Neural cell (in vitro differentiated cells): ENCODE measurements around the gene RRAS2. TPM values are rescaled to one million over a fixed set of nuclear protein-coding genes. Genes with fewer than 3 reads are reported as not detected.

Experiments
- H2AFZ ChIP-seq: fragments of 200-600, 300-800 bp; sonication (generic), shearing (Covaris generic); 2 replicates; pipeline ENCODE4 v1.6.0; 2014; ENCODE audit warnings: low read depth, mild to moderate bottlenecking, antibody characterized with exemption, low read length, moderate library complexity
- H3F3A ChIP-seq: fragments of 200-600 bp; shearing (Covaris generic); 2 replicates; pipeline ENCODE4 v1.6.1; 2016; ENCODE audit warnings: mild to moderate bottlenecking, moderate library complexity, mixed read lengths, antibody characterized with exemption, low read length; ENCODE audit not compliant: insufficient read depth, poor library complexity, severe bottlenecking
- H3K27ac ChIP-seq: fragments of 200-600, 300-800 bp; sonication (generic), shearing (Covaris generic); 2 replicates; pipeline ENCODE4 v1.5.1; 2014; ENCODE audit warnings: mild to moderate bottlenecking, low read length, moderate library complexity
- H3K27me3 ChIP-seq: fragments of 300-800, 200-600 bp; sonication (generic), shearing (Covaris generic); 2 replicates; pipeline ENCODE4 v1.6.0; 2014; ENCODE audit warnings: mild to moderate bottlenecking, low read depth, low read length, moderate library complexity; ENCODE audit not compliant: insufficient read depth
- H3K36me3 ChIP-seq: fragments of 300-800, 200-600 bp; sonication (generic), shearing (Covaris generic); 2 replicates; pipeline ENCODE4 v1.5.1; 2014; ENCODE audit warnings: mild to moderate bottlenecking, antibody characterized with exemption, low read length, moderate library complexity; ENCODE audit not compliant: insufficient read depth
- H3K4me2 ChIP-seq: fragments of 300-800, 200-600 bp; sonication (generic), shearing (Covaris generic); 2 replicates; pipeline ENCODE4 v1.6.0; 2014; ENCODE audit warnings: mild to moderate bottlenecking, low read length
- H3K4me3 ChIP-seq: fragments of 300-800, 200-600 bp; sonication (generic), shearing (Covaris generic); 2 replicates; pipeline ENCODE4 v1.5.1; 2014; ENCODE audit warnings: mild to moderate bottlenecking, low read length, moderate library complexity
- H3K79me2 ChIP-seq: fragments of 200-600 bp; shearing (Covaris generic); replicated peaks from 2 replicates; pipeline ENCODE4 v1.6.0; 2014; ENCODE audit warnings: mild to moderate bottlenecking, low read length, moderate library complexity; ENCODE audit not compliant: insufficient read depth
- H3K9ac ChIP-seq: fragments of 300-800, 200-600 bp; sonication (generic), shearing (Covaris generic); 2 replicates; pipeline ENCODE4 v1.6.1; 2016; ENCODE audit warnings: mild to moderate bottlenecking, low read length, mixed read lengths
- H3K9me2 ChIP-seq: fragments of 200-600 bp; shearing (Covaris generic); 2 replicates; pipeline ENCODE4 v1.6.1; 2016; ENCODE audit warnings: mild to moderate bottlenecking, low read length, mixed read lengths; ENCODE audit not compliant: insufficient read depth
- H3K9me3 ChIP-seq: fragments of 200-600, 300-800 bp; sonication (generic), shearing (Covaris generic); 2 replicates; pipeline ENCODE4 v1.6.1; 2016; ENCODE audit warnings: mild to moderate bottlenecking, mixed run types, low read length, moderate library complexity, mixed read lengths
- H4K20me1 ChIP-seq: fragments of 200-600 bp; shearing (Covaris generic); 2 replicates; pipeline ENCODE4 v1.6.1; 2016; ENCODE audit warnings: mild to moderate bottlenecking, mixed run types; ENCODE audit not compliant: insufficient read depth
- EP300 ChIP-seq: fragments of 450-650 bp; conservative IDR thresholded peaks from 2 replicates; pipeline ENCODE4 v1.6.1; 2014; ENCODE audit warnings: antibody characterized with exemption, mild to moderate bottlenecking, moderate library complexity; ENCODE audit not compliant: poor library complexity, severe bottlenecking
- EZH2 ChIP-seq: fragments of 200-600, 300-800 bp; shearing (Covaris generic), sonication (generic); IDR thresholded peaks from 2 replicates; pipeline ENCODE4 v1.6.1; 2014; ENCODE audit warnings: antibody characterized with exemption, low read length, borderline replicate concordance, mild to moderate bottlenecking; ENCODE audit not compliant: insufficient read depth, poor library complexity, severe bottlenecking
- MXI1 ChIP-seq: fragments of 450-650 bp; conservative IDR thresholded peaks from 2 replicates; pipeline ENCODE4 v1.6.1; 2014; ENCODE audit warnings: antibody characterized with exemption, mild to moderate bottlenecking; ENCODE audit not compliant: poor library complexity, severe bottlenecking
- POLR2AphosphoS5 ChIP-seq: IDR thresholded peaks from 2 replicates; pipeline ENCODE4 v1.6.1; 2012
- RAD21 ChIP-seq: fragments of 450-650 bp; conservative IDR thresholded peaks from 2 replicates; pipeline ENCODE4 v1.6.1; 2014; ENCODE audit warnings: antibody characterized with exemption, mild to moderate bottlenecking, moderate library complexity
- REST ChIP-seq: IDR thresholded peaks from 2 replicates; pipeline ENCODE4 v1.6.1; 2012; ENCODE audit warnings: borderline replicate concordance
- SMC3 ChIP-seq: fragments of 450-650 bp; conservative IDR thresholded peaks from 2 replicates; pipeline ENCODE4 v1.6.1; 2014; ENCODE audit warnings: antibody characterized with exemption, mild to moderate bottlenecking, moderate library complexity; ENCODE audit not compliant: poor library complexity
- TAF1 ChIP-seq: IDR thresholded peaks from 2 replicates; pipeline ENCODE4 v1.6.1; 2012; ENCODE audit warnings: low read depth
- polyA plus RNA-seq: library from polyadenylated mRNA; depleted of rRNA; stranded (reverse); fragments of >200 nt; gene quantifications from 2 replicates; pipeline ENCODE4 v1.2.3, GENCODE V29; 2014
- TF ChIP-seq, protein P1 (sequence below): fragments of 450-650 bp; IDR thresholded peaks from 2 replicates; pipeline ENCODE4 v1.5.1; 2014; ENCODE audit warnings: antibody characterized with exemption, mild to moderate bottlenecking, moderate library complexity; ENCODE audit not compliant: poor library complexity, severe bottlenecking

RRAS2 gene
- polyA plus RNA-seq, 1 donor from 2014 or later = 47.3 TPM

DNA sequence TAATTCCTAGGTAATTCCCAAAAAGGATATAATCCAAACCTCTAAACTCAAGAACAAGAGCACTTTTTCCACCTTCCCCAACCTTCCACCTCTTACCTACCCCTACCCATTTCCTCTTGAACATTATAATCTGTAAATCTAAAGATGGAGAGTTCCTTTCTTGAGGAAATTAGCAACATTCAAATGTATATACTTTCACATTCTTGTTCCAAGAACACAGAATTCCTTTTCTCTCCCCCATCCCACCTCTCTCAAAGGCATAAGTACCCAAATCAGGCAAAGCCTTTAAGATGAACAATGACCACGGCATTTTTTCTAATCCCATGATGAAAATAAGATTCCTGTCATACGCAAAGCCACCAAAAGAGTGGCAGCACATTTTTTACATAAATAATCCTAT lies 18.3 kb downstream of the RRAS2 start:
- H3F3A ChIP-seq = no peaks in the 10 kb centered on the region
- H2AFZ ChIP-seq = no peak overlapping the region
- H3K27ac ChIP-seq = no peak overlapping the region
- TF ChIP-seq RAD21 (no peak), SMC3 (no peak), REST (no peak), EZH2 (no peak), TAF1 (no peak), POLR2AphosphoS5 (no peak), MXI1 (no peak), EP300 (no peak)
- TF ChIP-seq, protein P1, sequence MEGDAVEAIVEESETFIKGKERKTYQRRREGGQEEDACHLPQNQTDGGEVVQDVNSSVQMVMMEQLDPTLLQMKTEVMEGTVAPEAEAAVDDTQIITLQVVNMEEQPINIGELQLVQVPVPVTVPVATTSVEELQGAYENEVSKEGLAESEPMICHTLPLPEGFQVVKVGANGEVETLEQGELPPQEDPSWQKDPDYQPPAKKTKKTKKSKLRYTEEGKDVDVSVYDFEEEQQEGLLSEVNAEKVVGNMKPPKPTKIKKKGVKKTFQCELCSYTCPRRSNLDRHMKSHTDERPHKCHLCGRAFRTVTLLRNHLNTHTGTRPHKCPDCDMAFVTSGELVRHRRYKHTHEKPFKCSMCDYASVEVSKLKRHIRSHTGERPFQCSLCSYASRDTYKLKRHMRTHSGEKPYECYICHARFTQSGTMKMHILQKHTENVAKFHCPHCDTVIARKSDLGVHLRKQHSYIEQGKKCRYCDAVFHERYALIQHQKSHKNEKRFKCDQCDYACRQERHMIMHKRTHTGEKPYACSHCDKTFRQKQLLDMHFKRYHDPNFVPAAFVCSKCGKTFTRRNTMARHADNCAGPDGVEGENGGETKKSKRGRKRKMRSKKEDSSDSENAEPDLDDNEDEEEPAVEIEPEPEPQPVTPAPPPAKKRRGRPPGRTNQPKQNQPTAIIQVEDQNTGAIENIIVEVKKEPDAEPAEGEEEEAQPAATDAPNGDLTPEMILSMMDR = no peak
- H3K4me3 ChIP-seq = no peak overlapping the region
- H3K9ac ChIP-seq = no peak overlapping the region
- no peak overlapping the region for H3K4me2 ChIP-seq
- no peaks in the 10 kb centered on the region for H3K9me2 ChIP-seq
- no peaks in the 10 kb centered on the region for H3K9me3 ChIP-seq
- no peaks in the 10 kb centered on the region for H4K20me1 ChIP-seq
- peaks cover 40% of the 10 kb centered on the region for H3K79me2 ChIP-seq
- no peaks in the 10 kb centered on the region for H3K36me3 ChIP-seq
- no peaks in the 10 kb centered on the region for H3K27me3 ChIP-seq

DNA sequence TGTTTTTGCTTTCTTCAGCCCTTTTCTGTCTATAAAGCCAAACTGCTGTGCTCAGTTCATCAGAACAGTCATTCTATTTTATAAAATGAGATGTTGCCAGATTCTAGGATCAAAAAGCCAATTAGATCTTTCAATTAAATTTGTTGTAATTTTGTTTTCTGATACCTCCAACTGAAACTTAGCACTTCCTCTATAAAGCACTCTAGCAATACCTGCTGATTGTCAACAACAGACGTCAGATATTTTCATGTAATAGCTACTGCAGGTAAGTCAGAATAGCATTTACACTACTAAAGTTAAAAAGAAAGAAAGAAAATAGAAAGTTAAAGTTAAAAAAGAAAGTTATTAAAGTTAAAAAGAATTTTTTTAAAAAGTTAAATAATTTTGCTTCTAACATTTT lies 19.6 kb downstream of the RRAS2 start:
- no peak overlapping the region for H3K9ac ChIP-seq
- H3K36me3 ChIP-seq = no peaks in the 10 kb centered on the region
- peaks cover 36% of the 10 kb centered on the region for H3K79me2 ChIP-seq
- H3K27ac ChIP-seq = no peak overlapping the region
- H3K9me3 ChIP-seq = no peaks in the 10 kb centered on the region
- H3K9me2 ChIP-seq = no peaks in the 10 kb centered on the region
- H4K20me1 ChIP-seq = no peaks in the 10 kb centered on the region
- no peak overlapping the region for H2AFZ ChIP-seq
- TF ChIP-seq RAD21 (no peak), REST (no peak), SMC3 (no peak), MXI1 (no peak), POLR2AphosphoS5 (no peak), EP300 (no peak), EZH2 (no peak), TAF1 (no peak)
- TF ChIP-seq, protein P1 = no peak
- H3F3A ChIP-seq = no peaks in the 10 kb centered on the region
- no peak overlapping the region for H3K4me3 ChIP-seq
- H3K4me2 ChIP-seq = no peak overlapping the region
- no peaks in the 10 kb centered on the region for H3K27me3 ChIP-seq
